ENCODE results near the gene TXNDC17. TPM values are rescaled to one million over a fixed set of nuclear protein-coding genes. Genes with fewer than 3 reads are reported as not detected.

The TXNDC17 gene
- total RNA-seq, 1 experiment from 2014 or later = 137 TPM

DNA sequence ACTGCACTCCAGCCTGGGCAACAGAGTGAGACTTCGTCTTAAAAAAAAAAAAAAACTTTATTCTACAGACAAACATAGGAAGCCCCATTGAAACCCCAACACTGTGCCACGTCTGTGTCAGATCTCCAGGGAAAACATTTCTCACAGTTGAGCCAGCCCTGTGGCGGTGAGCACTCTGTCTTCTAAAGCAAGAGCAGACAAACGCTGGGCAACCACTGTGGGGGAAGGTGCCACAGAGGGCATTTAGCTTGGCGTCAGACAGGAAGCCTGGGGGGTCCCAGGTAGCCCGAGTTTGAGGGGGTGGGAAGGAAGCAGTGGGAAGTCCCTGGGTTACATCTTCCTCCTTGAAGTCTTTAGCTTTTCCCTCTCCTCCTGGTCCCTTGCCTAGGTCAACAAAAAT, 26.7 kb downstream of the TXNDC17 start:
- Histone ChIP-seq H3K36me3 (ENCODE audit: control insufficient read depth, insufficient read depth, low read length) (no peaks in the 10 kb centered on the region), H3K4me3 (ENCODE audit: low read depth in 2 of 2, low read length in 2 of 2) (no peak overlapping the region), H3K9me3 (ENCODE audit: control insufficient read depth, insufficient read depth, low read depth, low read length) (no peaks in the 10 kb centered on the region), H3K27ac (ENCODE audit: low read length) (no peak overlapping the region), H3K4me1 (ENCODE audit: control insufficient read depth, insufficient read depth, low read length) (no peaks in the 10 kb centered on the region), H3K27me3 (ENCODE audit: control insufficient read depth, insufficient read depth, low read length) (peaks cover 2% of the 10 kb centered on the region; the same call in 1 of the 2 replicates)
- TF ChIP-seq REST (IDR thresholded peaks at IDR 0.05; ENCODE audit: insufficient read depth in 1 of 2, low read depth in 2 of 2, low read length in 1 of 2) = no peak
- CTCF ChIA-PET = interaction anchor here (0.7 kb wide), 1 partner anchor 246 kb away, joined by 6 read pairs; no protein-coding TSS in a partner anchor
- POLR2A ChIA-PET = no interaction called here
- DNase-seq (ENCODE audit: low read depth, low spot score) (no peak), ATAC-seq (no peak)
- no TSS peak for BruUV-seq (replicated peaks)
- intact Hi-C loops (cut with micrococcal nuclease; ENCODE audit: unreplicated experiment) = no loop called here
- in situ Hi-C loops (cut with HindIII; ENCODE audit: low pct_unique_long_range_greater_than_20kb, low sequenced_read_pairs) = no loop called here

- no peaks in the 10 kb centered on the region for H3K36me3 ChIP-seq (ENCODE audit: control insufficient read depth, insufficient read depth, low read length)
- H3K27ac ChIP-seq (ENCODE audit: low read length) = no peak overlapping the region
- ChIA-PET POLR2A (no interaction called here), CTCF (no interaction called here)
- H3K4me1 ChIP-seq (ENCODE audit: control insufficient read depth, insufficient read depth, low read length) = no peaks in the 10 kb centered on the region
- BruUV-seq (replicated peaks) = no TSS peak
- DNase-seq (ENCODE audit: low read depth, low spot score) (no peak), ATAC-seq (no peak)
- intact Hi-C loops (cut with micrococcal nuclease; ENCODE audit: unreplicated experiment) = no loop called here
- no peaks in the 10 kb centered on the region for H3K9me3 ChIP-seq (ENCODE audit: control insufficient read depth, insufficient read depth, low read depth, low read length)
- no peak overlapping the region for H3K4me3 ChIP-seq (ENCODE audit: low read depth in 2 of 2, low read length in 2 of 2)
- no peaks in the 10 kb centered on the region for H3K27me3 ChIP-seq (ENCODE audit: control insufficient read depth, insufficient read depth, low read length)
- in situ Hi-C loops (cut with HindIII; ENCODE audit: low pct_unique_long_range_greater_than_20kb, low sequenced_read_pairs) = no loop called here
- TF ChIP-seq POLR2AphosphoS5 (IDR thresholded peaks at IDR 0.05; ENCODE audit: low read depth, low read length) = no peak
- no peak for TF ChIP-seq REST (IDR thresholded peaks at IDR 0.05; ENCODE audit: insufficient read depth in 1 of 2, low read depth in 2 of 2, low read length in 1 of 2)
Measured at GRCh38 chr17:6668219-6668618, 27.4 kb downstream of the TXNDC17 start.

- POLR2A ChIA-PET = no interaction called here
- Histone ChIP-seq H3K9me3 (ENCODE audit: control insufficient read depth, insufficient read depth, low read depth, low read length) (no peaks in the 10 kb centered on the region), H3K4me3 (ENCODE audit: low read depth in 2 of 2, low read length in 2 of 2) (no peak overlapping the region), H3K36me3 (ENCODE audit: control insufficient read depth, insufficient read depth, low read length) (no peaks in the 10 kb centered on the region), H3K27ac (ENCODE audit: low read length) (no peak overlapping the region), H3K27me3 (ENCODE audit: control insufficient read depth, insufficient read depth, low read length) (no peaks in the 10 kb centered on the region), H3K4me1 (ENCODE audit: control insufficient read depth, insufficient read depth, low read length) (no peaks in the 10 kb centered on the region)
- CTCF ChIA-PET = no interaction called here
- BruUV-seq (replicated peaks) = no TSS peak
- DNase-seq (ENCODE audit: low read depth, low spot score) (no peak), ATAC-seq (no peak)
- TF ChIP-seq TCF7L2 (IDR thresholded peaks at IDR 0.05; ENCODE audit: low read depth, low read length) = no peak
- no peak for TF ChIP-seq SIN3A (IDR thresholded peaks at IDR 0.05; ENCODE audit: borderline replicate concordance, insufficient read depth, low read depth, low read length)
- no peak for TF ChIP-seq CTCF (IDR thresholded peaks at IDR 0.05)
- TF ChIP-seq REST (IDR thresholded peaks at IDR 0.05; ENCODE audit: insufficient read depth in 1 of 2, low read depth in 2 of 2, low read length in 1 of 2) = no peak
- TF ChIP-seq POLR2AphosphoS5 (IDR thresholded peaks at IDR 0.05; ENCODE audit: low read depth, low read length) = no peak
- in situ Hi-C loops (cut with HindIII; ENCODE audit: low pct_unique_long_range_greater_than_20kb, low sequenced_read_pairs) = no loop called here
- intact Hi-C loops (cut with micrococcal nuclease; ENCODE audit: unreplicated experiment) = no loop called here
Measured at GRCh38 chr17:6668727-6669425, 28.0 kb downstream of the TXNDC17 start.

All from Panc1 (cell line).